Measurements from ENCODE around the gene WDFY3.

Gene WDFY3

GRCh38 chr4:84907145-84907544 lies 59.3 kb downstream of the WDFY3 start:
- no peak for DNase-seq

DNA sequence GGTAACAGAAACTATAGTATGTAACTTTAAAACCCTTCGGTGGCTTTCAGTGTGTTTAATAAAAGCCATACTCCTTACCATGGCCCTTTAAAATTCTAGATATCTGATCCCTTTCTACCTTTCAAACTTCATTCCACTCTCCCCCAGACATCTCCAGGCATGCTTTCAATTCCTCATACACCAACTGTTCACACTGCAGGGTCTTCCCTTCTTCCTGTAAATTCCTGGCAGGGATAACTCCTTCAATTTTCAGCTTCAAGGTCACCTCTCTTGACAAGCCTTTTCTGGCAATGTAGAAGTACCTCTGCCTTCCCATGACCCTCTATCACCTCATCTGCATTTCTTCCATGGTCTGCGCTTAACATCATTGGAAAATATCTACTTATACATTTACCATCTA lies 60.8 kb downstream of the WDFY3 start:
- no peak for DNase-seq

DNA sequence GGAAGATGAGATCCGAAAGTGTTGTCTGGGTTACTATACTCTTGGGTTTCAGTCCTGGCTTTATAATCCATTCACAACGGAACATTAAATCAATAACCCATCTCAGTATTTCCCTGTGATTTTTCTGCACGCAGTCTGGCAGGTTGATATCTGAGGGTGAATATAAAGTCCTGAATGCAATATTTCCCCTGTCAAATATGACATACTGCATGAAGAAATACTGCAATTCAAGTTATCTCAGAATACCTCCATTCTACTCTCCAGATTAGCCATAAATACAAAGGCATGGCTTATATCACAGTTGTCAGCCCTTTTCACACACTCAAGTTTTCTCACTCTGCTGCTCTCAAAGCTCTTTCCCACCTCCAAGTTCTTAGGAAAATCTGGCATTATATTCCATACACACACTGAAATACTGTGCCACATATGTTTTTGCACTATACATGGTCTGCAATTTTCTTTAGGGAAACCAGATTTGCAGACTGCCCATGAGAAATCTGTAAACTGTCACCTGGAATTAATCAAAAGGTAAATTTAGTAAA lies 64.7 kb downstream of the WDFY3 start:
- DNase-seq = no peak

DNA sequence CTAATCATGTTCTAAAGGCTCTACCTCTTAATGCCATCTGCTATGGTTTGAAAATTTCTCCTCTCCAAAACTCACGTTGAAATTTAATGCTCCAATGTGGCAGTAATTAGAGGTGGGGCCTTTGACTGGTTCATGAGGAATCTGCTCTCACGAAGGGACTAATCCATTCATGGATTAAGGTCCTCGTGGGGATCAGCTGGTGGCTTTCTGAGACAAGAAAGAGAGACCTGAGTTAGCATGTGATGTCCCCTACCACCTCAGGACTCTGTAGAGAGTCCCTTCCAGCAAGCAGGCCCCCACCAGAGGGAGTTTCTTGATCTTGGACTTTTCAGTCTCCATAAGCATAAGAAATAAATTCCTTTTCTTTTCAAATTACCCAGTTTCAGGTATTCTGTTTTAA lies 65.3 kb downstream of the WDFY3 start:
- DNase-seq = no peak

GRCh38 chr4:84899616-84900015 lies 66.9 kb downstream of the WDFY3 start:
- DNase-seq = no peak

DNA sequence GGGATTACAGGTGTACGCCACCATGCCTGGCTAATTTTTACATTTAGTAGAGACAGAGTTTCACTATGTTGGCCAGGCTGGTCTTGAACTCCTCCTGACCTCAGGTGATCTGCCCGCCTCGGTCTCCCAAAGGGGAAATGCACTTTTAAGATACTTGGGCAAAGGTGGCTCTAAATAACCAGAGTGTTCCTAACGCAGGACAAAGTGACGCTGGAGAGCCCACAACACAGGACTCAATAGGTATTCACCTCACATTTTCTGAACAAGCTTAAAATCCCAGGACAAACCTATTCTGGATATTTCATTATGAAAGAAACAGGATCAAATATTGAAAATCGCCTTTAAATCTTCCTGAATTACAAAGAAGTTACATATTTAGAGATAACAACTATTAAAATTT lies 69.0 kb downstream of the WDFY3 start:
- no peak for DNase-seq

DNA sequence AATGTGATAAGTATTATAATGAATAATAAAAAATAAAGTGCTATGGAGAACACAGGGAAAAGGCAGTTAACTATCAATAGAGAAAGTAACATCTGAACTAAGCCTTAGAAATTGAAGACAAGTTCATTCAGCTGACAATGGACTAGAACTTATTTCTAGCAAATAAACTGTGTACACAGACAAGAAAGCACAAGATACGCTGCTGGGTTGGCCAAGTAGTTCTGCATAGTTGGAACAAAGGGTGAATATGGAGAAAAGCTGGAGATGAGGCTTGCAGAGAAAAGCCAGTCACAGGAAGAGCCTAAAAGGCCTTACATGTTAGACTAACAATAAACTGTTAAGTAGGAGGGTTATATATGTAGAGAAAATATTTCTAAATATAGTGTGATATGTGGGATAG lies 71.2 kb downstream of the WDFY3 start:
- no peak for DNase-seq

DNA sequence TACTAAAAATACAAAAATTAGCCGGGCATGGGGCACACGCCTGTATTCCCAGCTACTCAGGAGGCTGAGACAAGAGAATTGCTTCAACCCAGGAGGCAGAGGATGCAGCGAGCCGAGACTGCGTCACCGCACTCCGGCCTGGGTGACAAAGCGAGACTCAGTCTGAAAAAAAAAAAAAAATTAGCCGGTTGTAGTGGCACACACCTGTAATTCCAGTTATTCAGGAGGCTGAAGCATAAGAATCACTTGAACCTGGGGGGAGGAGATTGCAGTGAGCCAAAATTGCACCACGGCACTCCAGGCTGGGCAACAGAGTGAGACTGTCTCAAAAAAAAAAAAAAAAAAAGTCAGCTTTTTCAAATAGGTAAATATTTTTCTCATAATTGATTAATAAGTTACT lies 71.9 kb downstream of the WDFY3 start:
- no peak for DNase-seq

GRCh38 chr4:84892950-84893349 lies 73.5 kb downstream of the WDFY3 start:
- DNase-seq = no peak

DNA sequence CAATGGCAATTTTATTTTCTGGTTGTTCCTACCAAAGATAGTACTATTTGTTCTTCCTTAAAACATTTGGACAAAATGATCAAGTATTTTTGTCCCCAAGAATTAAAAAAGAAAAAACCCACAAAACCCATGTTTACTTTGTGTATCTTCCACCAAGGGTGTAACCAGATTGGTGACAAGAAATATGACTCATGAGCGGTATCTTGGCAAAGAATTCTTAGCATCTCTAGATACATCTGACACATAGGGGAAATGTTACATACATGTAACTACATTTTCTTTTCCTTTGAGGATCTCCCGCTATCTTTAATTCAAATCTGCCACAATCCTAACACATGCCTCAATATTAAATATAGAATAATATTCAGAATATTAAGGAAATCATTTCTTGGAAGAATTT lies 78.7 kb downstream of the WDFY3 start:
- no peak for DNase-seq

- no peak for DNase-seq
These were observed 86.8 kb downstream of the WDFY3 start for GRCh38 chr4:84879651-84880200.

DNA sequence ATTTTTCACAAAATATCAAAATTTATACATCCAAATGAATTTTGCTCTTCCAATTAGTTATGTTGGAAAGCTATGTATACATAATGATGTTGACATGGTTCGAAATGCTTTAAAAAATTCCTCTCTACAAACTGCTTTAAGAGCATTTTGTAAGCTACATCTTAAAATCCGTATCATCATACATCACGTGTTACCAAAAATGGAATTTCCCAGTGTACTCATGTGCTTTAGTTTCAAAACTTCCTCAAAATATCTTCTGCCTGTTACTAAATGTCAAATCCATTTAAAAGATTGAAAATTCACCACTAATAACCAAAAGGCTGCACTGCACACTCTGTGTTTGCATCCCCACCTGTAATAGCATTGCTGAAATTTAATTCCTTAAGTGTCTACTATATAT lies 87.9 kb downstream of the WDFY3 start:
- DNase-seq = no peak

DNA sequence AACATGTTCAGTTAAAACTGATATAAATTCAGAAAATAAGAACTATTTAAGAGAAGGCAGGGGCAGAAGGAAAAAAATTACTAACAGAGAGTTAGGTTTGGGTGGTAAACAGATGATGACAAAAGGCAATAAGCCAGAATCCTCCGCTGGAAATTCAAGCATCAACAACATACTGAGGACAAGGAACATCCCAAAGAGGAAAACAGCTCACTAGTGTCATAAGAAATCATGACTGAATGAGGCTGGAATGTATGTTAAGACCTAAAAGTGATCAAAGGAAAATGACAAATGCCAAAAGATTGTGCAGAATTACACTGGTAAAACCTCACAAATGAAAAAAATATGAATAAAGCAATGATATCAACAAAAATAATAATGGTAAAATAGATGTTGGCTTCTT lies 88.4 kb downstream of the WDFY3 start:
- DNase-seq = no peak

GRCh38 chr4:84877051-84877833 lies 89.2 kb downstream of the WDFY3 start:
- DNase-seq = no peak

- no peak for DNase-seq
These were observed 90.7 kb downstream of the WDFY3 start for GRCh38 chr4:84875636-84876371.

DNA sequence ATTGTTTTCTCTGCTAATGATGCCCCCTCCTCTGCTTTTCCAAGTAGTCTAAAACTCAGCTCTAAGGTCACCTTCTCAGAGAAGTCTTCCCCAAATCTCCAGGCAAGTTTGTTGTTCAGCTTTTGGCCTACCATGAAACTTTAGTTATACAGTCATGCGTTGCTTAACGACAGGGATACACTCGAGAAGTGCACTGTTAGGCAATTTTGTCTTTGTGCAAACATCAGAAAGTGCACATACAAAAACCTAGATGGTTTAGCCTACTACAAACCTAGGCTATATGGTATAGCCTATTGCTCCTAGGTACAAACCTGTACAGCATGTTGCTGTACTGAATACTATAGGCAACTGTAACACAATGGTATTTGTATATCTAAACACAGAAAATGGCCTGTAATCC lies 91.9 kb downstream of the WDFY3 start:
- DNase-seq = no peak

DNA sequence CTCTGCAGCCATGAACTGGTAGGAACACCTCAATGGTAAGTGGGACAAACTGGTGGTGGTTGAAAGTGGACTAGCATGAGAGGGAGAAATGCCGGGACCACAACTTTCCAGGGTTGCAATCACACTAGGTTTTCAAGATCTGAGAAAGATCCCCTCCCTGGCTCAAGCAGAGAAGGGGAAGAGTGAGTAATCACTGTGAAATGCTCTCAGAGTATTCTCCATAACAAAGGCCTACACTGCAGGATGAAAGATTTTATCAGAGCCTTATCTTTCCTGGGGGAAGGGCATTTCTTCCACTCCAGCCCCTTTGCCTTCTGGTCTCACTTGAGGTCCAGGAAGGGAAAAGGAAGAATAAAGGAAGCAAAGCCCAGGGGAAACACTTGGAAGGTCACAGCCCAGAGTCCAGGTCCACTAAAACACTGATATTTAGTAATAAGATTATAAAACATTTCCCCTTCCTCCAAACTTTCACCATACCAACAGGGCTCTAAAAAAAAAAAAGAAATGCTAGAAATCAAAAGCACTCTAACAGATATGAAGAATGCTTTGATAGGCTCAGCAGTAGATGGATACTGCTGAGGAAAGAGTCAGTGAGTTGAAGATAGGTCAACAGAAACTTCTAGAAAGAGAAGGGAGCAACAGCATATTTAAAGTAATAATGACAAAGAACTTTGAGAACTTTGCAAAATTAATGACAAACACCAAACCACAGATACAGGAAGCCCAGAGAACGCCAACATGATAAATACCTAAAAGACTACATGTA lies 95.9 kb downstream of the WDFY3 start:
- no peak for DNase-seq

DNA sequence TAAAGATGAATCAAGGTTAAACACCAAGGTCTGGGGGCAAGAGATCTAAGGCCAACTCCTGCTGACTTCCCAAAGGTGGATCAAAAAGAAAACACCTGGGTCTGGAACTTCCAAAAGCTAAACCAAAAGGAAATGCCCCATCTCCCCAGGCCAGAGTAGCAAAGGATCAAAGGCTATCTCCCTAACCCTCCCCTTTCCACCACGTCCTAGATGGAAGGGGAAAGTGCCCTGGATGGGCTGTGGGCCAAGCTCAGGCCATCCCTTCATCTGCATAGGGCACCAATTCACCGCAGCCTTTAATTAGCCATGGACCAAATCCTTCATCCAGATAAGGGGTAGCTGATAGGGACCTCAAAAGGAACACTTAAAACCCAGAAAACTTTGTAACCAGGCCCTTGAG lies 100.2 kb downstream of the WDFY3 start:
- no peak for DNase-seq

- DNase-seq = no peak
These were observed 100.9 kb downstream of the WDFY3 start for GRCh38 chr4:84865600-84865999.

DNA sequence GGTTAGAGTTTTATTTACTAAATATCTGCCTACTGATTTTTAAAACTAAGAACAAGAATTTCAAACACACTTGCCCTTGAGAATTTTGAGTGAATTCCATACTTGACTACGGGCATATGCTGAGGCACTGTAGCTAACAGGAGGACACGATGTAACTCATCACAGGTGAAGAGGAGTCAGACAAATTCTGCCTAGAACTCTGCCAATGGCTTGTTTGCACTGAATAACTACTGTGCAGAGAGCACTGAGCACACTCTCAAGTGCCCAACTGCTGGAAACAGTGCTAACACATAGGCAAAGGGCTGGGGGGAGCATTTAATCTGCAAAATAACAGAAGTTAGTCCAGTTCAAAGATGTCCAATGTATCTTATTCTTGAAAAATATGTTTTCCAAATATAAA lies 104.4 kb downstream of the WDFY3 start:
- DNase-seq = no peak

DNA sequence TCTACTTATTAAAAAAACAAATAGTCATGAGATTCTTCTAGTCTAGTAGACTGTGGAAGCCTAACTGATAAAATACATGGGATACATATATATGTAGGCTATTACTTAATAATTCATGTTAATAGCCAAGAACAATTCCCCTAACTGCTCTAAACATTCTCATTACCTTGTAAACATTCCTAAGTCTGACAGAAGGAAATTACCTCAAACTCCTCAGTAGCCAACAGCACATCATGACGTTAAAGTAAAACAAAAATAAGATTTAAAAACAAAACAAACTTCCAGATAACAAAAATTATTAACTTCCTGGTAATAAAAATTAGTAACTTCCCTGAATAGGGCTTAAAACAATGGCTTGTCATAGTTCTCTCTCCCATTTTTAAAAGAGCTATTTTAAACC lies 109.2 kb downstream of the WDFY3 start:
- no peak for DNase-seq

DNA sequence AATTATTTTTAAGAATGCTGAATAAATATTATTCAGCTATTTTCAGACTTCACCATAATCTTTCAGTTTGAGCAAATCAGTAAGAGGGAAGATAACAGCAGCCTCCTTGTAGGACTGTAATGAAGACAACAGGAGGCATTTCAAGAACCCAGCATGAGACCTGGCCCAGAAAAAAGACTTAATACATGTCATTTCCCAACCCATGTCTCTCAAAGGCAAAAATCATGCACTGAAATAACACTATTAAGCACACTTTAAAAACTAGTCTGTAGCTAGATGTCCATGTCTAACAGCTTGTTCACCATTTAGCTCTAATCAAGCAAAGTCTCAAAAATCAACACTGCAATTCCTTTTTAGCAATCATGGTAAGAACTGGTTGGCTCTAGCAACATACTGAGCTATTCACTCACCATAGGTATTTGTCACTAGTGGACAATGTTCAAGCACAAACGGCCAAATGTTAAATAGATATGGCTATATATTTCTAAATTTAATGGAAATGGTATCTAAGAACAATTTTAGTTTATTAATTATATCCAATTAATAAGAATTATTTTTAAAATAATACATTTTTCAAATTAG lies 109.9 kb downstream of the WDFY3 start:
- no peak for DNase-seq

GRCh38 chr4:84855774-84856173 lies 110.7 kb downstream of the WDFY3 start:
- DNase-seq = no peak
